Keratinocyte (primary cell): ENCODE measurements around the gene OR51F1. TPM values are rescaled to one million over a fixed set of nuclear protein-coding genes. Genes with fewer than 3 reads are reported as not detected.

ENCODE experiments used
- DNase-seq: peaks from one replicate; pipeline ENCODE4 v3.0.0-alpha.2; 2011; ENCODE audit warnings: low read depth, missing footprints, low spot score
- FAIRE-seq: peaks from 2 replicates; lab custom pipeline; 2011; peaks lifted over from hg19 to GRCh38; lab: Jason Lieb, UNC
- H2AFZ ChIP-seq: 2 replicates; pipeline ENCODE4 v1.6.0; 2012; ENCODE audit warnings: low read length, control low read depth, inconsistent platforms; ENCODE audit not compliant: control insufficient read depth
- H3K27ac ChIP-seq: 2 replicates; pipeline ENCODE4 v1.5.1; 2011; ENCODE audit warnings: low read length; ENCODE audit not compliant: control insufficient read depth, insufficient read depth
- H3K27me3 ChIP-seq: 3 replicates; pipeline ENCODE4 v1.6.0; 2011; ENCODE audit warnings: low read length; ENCODE audit not compliant: control insufficient read depth, insufficient read depth; ENCODE audit errors: extremely low read depth
- H3K36me3 ChIP-seq, 2 experiments: 2 replicates in 1 of 2; 3 replicates in 1 of 2; pipeline ENCODE4 v1.5.1; 2011; ENCODE audit warnings: low read length in 2 of 2, mild to moderate bottlenecking in 1 of 2; ENCODE audit not compliant: control insufficient read depth in 2 of 2, insufficient read depth in 2 of 2; ENCODE audit errors: extremely low read depth in 1 of 2
- H3K4me1 ChIP-seq: 3 replicates; pipeline ENCODE4 v1.5.1; 2011; ENCODE audit warnings: low read length; ENCODE audit not compliant: control insufficient read depth, insufficient read depth; ENCODE audit errors: extremely low read depth
- H3K4me2 ChIP-seq: 3 replicates; pipeline ENCODE4 v1.6.0; 2011; ENCODE audit warnings: low read depth, low read length; ENCODE audit not compliant: control insufficient read depth, insufficient read depth; ENCODE audit errors: extremely low read depth
- H3K4me3 ChIP-seq, 3 experiments: fragments of 200-600 bp in 1 of 3; sonication (generic) in 1 of 3; 2 replicates in 2 of 3; 3 replicates in 1 of 3; pipeline ENCODE4 v1.5.1; 2011 to 2016; ENCODE audit warnings: low read length in 3 of 3, mild to moderate bottlenecking in 3 of 3, control low read depth in 2 of 3, inconsistent platforms in 1 of 3, low read depth in 1 of 3, mixed read lengths in 1 of 3, mixed run types in 1 of 3, moderate library complexity in 1 of 3; ENCODE audit not compliant: control insufficient read depth in 2 of 3, insufficient read depth in 2 of 3; ENCODE audit errors: extremely low read depth in 1 of 3
- H3K79me2 ChIP-seq: 2 replicates; pipeline ENCODE4 v1.6.0; 2012; ENCODE audit warnings: low read length; ENCODE audit not compliant: control insufficient read depth, insufficient read depth
- H3K9ac ChIP-seq: 3 replicates; pipeline ENCODE4 v1.6.0; 2011; ENCODE audit warnings: low read length; ENCODE audit not compliant: control insufficient read depth, insufficient read depth; ENCODE audit errors: extremely low read depth
- H3K9me1 ChIP-seq: 3 replicates; pipeline ENCODE4 v1.6.0; 2011; ENCODE audit warnings: low read length; ENCODE audit not compliant: control insufficient read depth, insufficient read depth; ENCODE audit errors: extremely low read depth
- H3K9me3 ChIP-seq: 2 replicates; pipeline ENCODE4 v1.5.1; 2012; ENCODE audit warnings: low read depth, low read length; ENCODE audit not compliant: control insufficient read depth
- H4K20me1 ChIP-seq: 3 replicates; pipeline ENCODE4 v1.6.0; 2011; ENCODE audit warnings: low read length; ENCODE audit not compliant: control insufficient read depth, insufficient read depth; ENCODE audit errors: extremely low read depth
- EZH2 ChIP-seq: IDR thresholded peaks from one replicate; pipeline ENCODE4 v1.6.1; 2012; ENCODE audit warnings: inconsistent platforms, mild to moderate bottlenecking, low read length, moderate library complexity
- dilution Hi-C: fragments of 300-500 bp; cut with MboI; formaldehyde crosslinking; loops from one replicate; pipeline ENCODE4 v1.7.0; 2020; ENCODE audit warnings: low sequenced_read_pairs; ENCODE audit not compliant: extremely low pct_ligation_motif_present
- polyA plus RNA-seq, 5 experiments: library from polyadenylated mRNA; depleted of rRNA in 3 of 5; stranded (reverse) in 3 of 5; stranded (forward) in 1 of 5; unstranded in 1 of 5; fragments of >200 nt; gene quantifications; 1 replicate in 1 of 5; 2 replicates in 3 of 5; 3 replicates in 1 of 5; pipeline versions ENCODE4 v1.2.1 to v1.2.3, GENCODE V29; 2011 to 2012; ENCODE audit warnings: missing spikeins in 2 of 5, low read depth in 1 of 5, low replicate concordance in 1 of 5
- TF ChIP-seq, protein P1 (sequence below), 3 experiments: IDR thresholded peaks in 1 of 3; conservative IDR thresholded peaks in 1 of 3; optimal IDR thresholded peaks in 1 of 3; 2 replicates in 2 of 3; 3 replicates in 1 of 3; pipeline versions ENCODE3 to v1.5.1; 2011; ENCODE audit warnings: low read length in 3 of 3, mild to moderate bottlenecking in 3 of 3, moderate library complexity in 2 of 3, control low read depth in 1 of 3, inconsistent platforms in 1 of 3; ENCODE audit not compliant: insufficient read depth in 2 of 3; ENCODE audit errors: extremely low read depth in 1 of 3

Gene OR51F1
- polyA plus RNA-seq, 1 donor (not counting 4 experiments of a cell fraction or from before 2014, with no cell fraction given), result not detected

DNA sequence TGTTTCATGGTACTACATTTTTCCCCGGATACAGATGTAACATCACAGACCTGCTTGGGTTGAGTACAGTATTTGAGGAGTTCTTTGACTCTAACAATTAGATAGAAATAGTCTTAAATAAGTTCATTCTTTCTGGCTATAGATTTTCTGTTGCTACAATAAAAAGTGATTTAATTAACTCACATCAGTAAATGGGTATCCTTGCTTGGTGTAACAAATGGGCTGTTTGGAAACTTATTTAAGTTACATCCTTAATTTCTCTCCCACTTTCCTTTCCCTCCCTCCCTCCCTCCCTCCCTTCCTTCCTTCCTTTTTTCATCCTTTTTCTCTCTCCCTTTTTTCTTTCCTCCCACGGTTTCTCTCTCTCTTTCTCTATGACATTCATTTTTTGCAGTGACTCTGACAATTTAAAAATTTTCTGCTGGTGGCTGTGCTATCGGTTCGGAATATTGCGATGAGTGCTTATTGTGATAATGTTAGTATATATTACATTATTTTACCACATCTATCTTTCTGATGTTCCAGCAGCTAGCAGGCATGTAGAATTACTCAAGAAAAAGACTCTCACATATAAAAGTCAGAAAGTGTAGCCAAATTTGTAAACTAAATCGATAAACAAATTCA is 3.2 kb downstream of the OR51F1 start:
- TF ChIP-seq, protein P1, sequence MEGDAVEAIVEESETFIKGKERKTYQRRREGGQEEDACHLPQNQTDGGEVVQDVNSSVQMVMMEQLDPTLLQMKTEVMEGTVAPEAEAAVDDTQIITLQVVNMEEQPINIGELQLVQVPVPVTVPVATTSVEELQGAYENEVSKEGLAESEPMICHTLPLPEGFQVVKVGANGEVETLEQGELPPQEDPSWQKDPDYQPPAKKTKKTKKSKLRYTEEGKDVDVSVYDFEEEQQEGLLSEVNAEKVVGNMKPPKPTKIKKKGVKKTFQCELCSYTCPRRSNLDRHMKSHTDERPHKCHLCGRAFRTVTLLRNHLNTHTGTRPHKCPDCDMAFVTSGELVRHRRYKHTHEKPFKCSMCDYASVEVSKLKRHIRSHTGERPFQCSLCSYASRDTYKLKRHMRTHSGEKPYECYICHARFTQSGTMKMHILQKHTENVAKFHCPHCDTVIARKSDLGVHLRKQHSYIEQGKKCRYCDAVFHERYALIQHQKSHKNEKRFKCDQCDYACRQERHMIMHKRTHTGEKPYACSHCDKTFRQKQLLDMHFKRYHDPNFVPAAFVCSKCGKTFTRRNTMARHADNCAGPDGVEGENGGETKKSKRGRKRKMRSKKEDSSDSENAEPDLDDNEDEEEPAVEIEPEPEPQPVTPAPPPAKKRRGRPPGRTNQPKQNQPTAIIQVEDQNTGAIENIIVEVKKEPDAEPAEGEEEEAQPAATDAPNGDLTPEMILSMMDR (optimal IDR thresholded peaks at IDR 0.05 in 1 of 3, IDR thresholded peaks at IDR 0.05 in 1 of 3, conservative IDR thresholded peaks at IDR 0.05 in 1 of 3; ENCODE audit: extremely low read depth in 1 of 3, insufficient read depth in 2 of 3, low read length in 3 of 3), result no peak
- no peak for TF ChIP-seq EZH2
- Histone ChIP-seq H3K4me1 (no peaks in the 10 kb centered on the region), H3K36me3 (no peaks in the 10 kb centered on the region), H3K27me3 (no peaks in the 10 kb centered on the region), H3K9me3 (no peaks in the 10 kb centered on the region), H3K79me2 (no peaks in the 10 kb centered on the region), H3K4me3 (no peak overlapping the region), H3K27ac (no peak overlapping the region), H4K20me1 (no peaks in the 10 kb centered on the region), H2AFZ (no peak overlapping the region), H3K9ac (no peak overlapping the region), H3K9me1 (no peaks in the 10 kb centered on the region), H3K4me2 (no peak overlapping the region)
- dilution Hi-C loops, result no loop called here
- FAIRE-seq, result no peak
- no peak for DNase-seq

DNA sequence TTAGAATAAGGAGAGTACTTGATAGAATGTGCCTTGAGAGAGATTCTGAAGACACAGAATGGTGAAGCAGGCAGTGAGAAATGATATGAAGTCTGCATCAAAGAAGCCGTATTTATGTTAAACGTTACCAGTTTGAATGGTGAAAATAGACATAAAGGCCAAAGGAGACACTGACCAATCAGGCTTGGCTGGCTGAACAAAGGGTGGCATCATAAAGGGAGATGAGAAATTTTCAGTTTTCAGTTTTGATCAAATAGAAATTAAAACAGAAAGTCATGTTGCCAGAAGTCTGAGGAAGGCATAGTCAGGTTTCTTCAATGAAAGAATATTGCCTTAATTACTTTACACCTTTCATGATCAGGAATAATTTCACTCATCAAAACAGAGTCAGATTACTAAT is 6.6 kb downstream of the OR51F1 start:
- FAIRE-seq, result no peak
- H3K9ac ChIP-seq, result no peak overlapping the region

More for the DNA sequence above, 6.6 kb downstream of the OR51F1 start:
- no peak for TF ChIP-seq EZH2
- TF ChIP-seq, protein P1 (optimal IDR thresholded peaks at IDR 0.05 in 1 of 3, IDR thresholded peaks at IDR 0.05 in 1 of 3, conservative IDR thresholded peaks at IDR 0.05 in 1 of 3; ENCODE audit: extremely low read depth in 1 of 3, insufficient read depth in 2 of 3, low read length in 3 of 3), result no peak
- Histone ChIP-seq H3K27me3 (no peaks in the 10 kb centered on the region), H3K9me1 (no peaks in the 10 kb centered on the region), H4K20me1 (no peaks in the 10 kb centered on the region), H3K4me2 (no peak overlapping the region), H2AFZ (no peak overlapping the region), H3K36me3 (no peaks in the 10 kb centered on the region), H3K4me1 (no peaks in the 10 kb centered on the region), H3K27ac (no peak overlapping the region), H3K4me3 (no peak overlapping the region), H3K9me3 (no peaks in the 10 kb centered on the region), H3K79me2 (no peaks in the 10 kb centered on the region)
- no peak for DNase-seq
- dilution Hi-C loops, result no loop called here
